ENCODE results near the gene SLC44A4. TPM values are rescaled to one million over a fixed set of nuclear protein-coding genes. Genes with fewer than 3 reads are reported as not detected.
"Not testable (repeated sequence)": the region's sequence is repeated elsewhere in the genome, so short reads cannot be mapped to it uniquely, and the experiment has no call there.

Gene SLC44A4
- total and polyA plus RNA-seq, 9 donors: 0.12 to 8.9 (median 0.25) TPM

GRCh38 chr6:31861150-31861549 lies 17.6 kb downstream of the SLC44A4 start:
- WGBS (ENCODE audit: insufficient coverage): 100% methylated on average over 1 of the region's 7 CpGs
- H3K36me3 ChIP-seq (ENCODE audit: control insufficient read depth, insufficient read depth, low read length): peaks cover 34% of the 10 kb centered on the region
- no peaks in the 10 kb centered on the region for H3K27me3 ChIP-seq (ENCODE audit: control insufficient read depth, insufficient read depth, low read length)
- no peak overlapping the region for H3K4me3 ChIP-seq (ENCODE audit: low read length)
- DNase-seq: no peak
- peaks cover 18% of the 10 kb centered on the region for H3K4me1 ChIP-seq (ENCODE audit: control insufficient read depth, insufficient read depth, low read length)
- H3K9me3 ChIP-seq (replicated peaks; ENCODE audit: control insufficient read depth, low read depth, low read length): no peaks in the 10 kb centered on the region
- H3K27ac ChIP-seq (ENCODE audit: low read length): no peak overlapping the region

GRCh38 chr6:31860349-31860748 lies 18.4 kb downstream of the SLC44A4 start:
- no peak for DNase-seq
- H3K36me3 ChIP-seq (ENCODE audit: control insufficient read depth, insufficient read depth, low read length): peaks cover 34% of the 10 kb centered on the region
- WGBS (ENCODE audit: insufficient coverage): 94% methylated on average over 5 of the region's 13 CpGs
- no peak overlapping the region for H3K27ac ChIP-seq (ENCODE audit: low read length)
- H3K4me3 ChIP-seq (ENCODE audit: low read length): no peak overlapping the region
- no peaks in the 10 kb centered on the region for H3K27me3 ChIP-seq (ENCODE audit: control insufficient read depth, insufficient read depth, low read length)
- peaks cover 18% of the 10 kb centered on the region for H3K4me1 ChIP-seq (ENCODE audit: control insufficient read depth, insufficient read depth, low read length)
- no peaks in the 10 kb centered on the region for H3K9me3 ChIP-seq (replicated peaks; ENCODE audit: control insufficient read depth, low read depth, low read length)

GRCh38 chr6:31859923-31860322 lies 18.9 kb downstream of the SLC44A4 start:
- 89% methylated on average over 11 of the region's 11 CpGs for WGBS (ENCODE audit: insufficient coverage)
- DNase-seq: no peak
- H3K4me3 ChIP-seq (ENCODE audit: low read length): no peak overlapping the region
- H3K36me3 ChIP-seq (ENCODE audit: control insufficient read depth, insufficient read depth, low read length): peaks cover 34% of the 10 kb centered on the region
- no peaks in the 10 kb centered on the region for H3K9me3 ChIP-seq (replicated peaks; ENCODE audit: control insufficient read depth, low read depth, low read length)
- no peak overlapping the region for H3K27ac ChIP-seq (ENCODE audit: low read length)
- H3K4me1 ChIP-seq (ENCODE audit: control insufficient read depth, insufficient read depth, low read length): peaks cover 18% of the 10 kb centered on the region
- H3K27me3 ChIP-seq (ENCODE audit: control insufficient read depth, insufficient read depth, low read length): no peaks in the 10 kb centered on the region

GRCh38 chr6:31858707-31859106 lies 20.1 kb downstream of the SLC44A4 start:
- 100% methylated on average over 5 of the region's 8 CpGs for WGBS (ENCODE audit: insufficient coverage)
- Histone ChIP-seq H3K27ac (ENCODE audit: low read length) (no peak overlapping the region), H3K36me3 (ENCODE audit: control insufficient read depth, insufficient read depth, low read length) (peaks cover 34% of the 10 kb centered on the region), H3K27me3 (ENCODE audit: control insufficient read depth, insufficient read depth, low read length) (no peaks in the 10 kb centered on the region), H3K4me3 (ENCODE audit: low read length) (no peak overlapping the region), H3K9me3 (replicated peaks; ENCODE audit: control insufficient read depth, low read depth, low read length) (no peaks in the 10 kb centered on the region), H3K4me1 (ENCODE audit: control insufficient read depth, insufficient read depth, low read length) (peaks cover 12% of the 10 kb centered on the region)
- DNase-seq: no peak

- H3K27me3 ChIP-seq (ENCODE audit: control insufficient read depth, insufficient read depth, low read length); H3K27ac ChIP-seq (ENCODE audit: low read length); H3K4me3 ChIP-seq (ENCODE audit: low read length); DNase-seq; H3K4me1 ChIP-seq (ENCODE audit: control insufficient read depth, insufficient read depth, low read length); H3K9me3 ChIP-seq (replicated peaks; ENCODE audit: control insufficient read depth, low read depth, low read length): not testable (repeated sequence)
- peaks cover 34% of the 10 kb centered on the region for H3K36me3 ChIP-seq (ENCODE audit: control insufficient read depth, insufficient read depth, low read length)
- 78% methylated on average over 8 of the region's 8 CpGs for WGBS (ENCODE audit: insufficient coverage)
Measured at GRCh38 chr6:31857774-31858173, 21.0 kb downstream of the SLC44A4 start.

GRCh38 chr6:31851980-31852718 lies 26.6 kb downstream of the SLC44A4 start:
- not testable (repeated sequence) for H3K27me3 ChIP-seq (ENCODE audit: control insufficient read depth, insufficient read depth, low read length); H3K9me3 ChIP-seq (replicated peaks; ENCODE audit: control insufficient read depth, low read depth, low read length); H3K27ac ChIP-seq (ENCODE audit: low read length); H3K4me1 ChIP-seq (ENCODE audit: control insufficient read depth, insufficient read depth, low read length); DNase-seq; H3K4me3 ChIP-seq (ENCODE audit: low read length); H3K36me3 ChIP-seq (ENCODE audit: control insufficient read depth, insufficient read depth, low read length)
- WGBS (ENCODE audit: insufficient coverage): 81% methylated on average over 23 of the region's 35 CpGs

- no peak for DNase-seq
- Histone ChIP-seq H3K27ac (ENCODE audit: low read length) (no peak overlapping the region), H3K9me3 (replicated peaks; ENCODE audit: control insufficient read depth, low read depth, low read length) (no peaks in the 10 kb centered on the region), H3K4me3 (ENCODE audit: low read length) (no peak overlapping the region), H3K36me3 (ENCODE audit: control insufficient read depth, insufficient read depth, low read length) (no peaks in the 10 kb centered on the region), H3K4me1 (ENCODE audit: control insufficient read depth, insufficient read depth, low read length) (no peaks in the 10 kb centered on the region), H3K27me3 (ENCODE audit: control insufficient read depth, insufficient read depth, low read length) (no peaks in the 10 kb centered on the region)
- 78% methylated on average over 1 of the region's 2 CpGs for WGBS (ENCODE audit: insufficient coverage)
Measured at GRCh38 chr6:31851485-31851832, 27.3 kb downstream of the SLC44A4 start.

- Histone ChIP-seq H3K27ac (ENCODE audit: low read length) (no peak overlapping the region), H3K36me3 (ENCODE audit: control insufficient read depth, insufficient read depth, low read length) (no peaks in the 10 kb centered on the region), H3K4me3 (ENCODE audit: low read length) (no peak overlapping the region), H3K9me3 (replicated peaks; ENCODE audit: control insufficient read depth, low read depth, low read length) (no peaks in the 10 kb centered on the region), H3K27me3 (ENCODE audit: control insufficient read depth, insufficient read depth, low read length) (no peaks in the 10 kb centered on the region), H3K4me1 (ENCODE audit: control insufficient read depth, insufficient read depth, low read length) (no peaks in the 10 kb centered on the region)
- no peak for DNase-seq
- 90% methylated on average over 2 of the region's 2 CpGs for WGBS (ENCODE audit: insufficient coverage)
Measured at GRCh38 chr6:31850765-31851484, 27.9 kb downstream of the SLC44A4 start.

GRCh38 chr6:31847276-31847978 lies 31.4 kb downstream of the SLC44A4 start:
- Histone ChIP-seq H3K4me3 (ENCODE audit: low read length) (no peak overlapping the region), H3K9me3 (replicated peaks; ENCODE audit: control insufficient read depth, low read depth, low read length) (no peaks in the 10 kb centered on the region), H3K27ac (ENCODE audit: low read length) (no peak overlapping the region), H3K27me3 (ENCODE audit: control insufficient read depth, insufficient read depth, low read length) (no peaks in the 10 kb centered on the region), H3K36me3 (ENCODE audit: control insufficient read depth, insufficient read depth, low read length) (no peaks in the 10 kb centered on the region), H3K4me1 (ENCODE audit: control insufficient read depth, insufficient read depth, low read length) (no peaks in the 10 kb centered on the region)
- 54% methylated on average over 1 of the region's 2 CpGs for WGBS (ENCODE audit: insufficient coverage)
- no peak for DNase-seq

- Histone ChIP-seq H3K9me3 (replicated peaks; ENCODE audit: control insufficient read depth, low read depth, low read length) (no peaks in the 10 kb centered on the region), H3K27me3 (ENCODE audit: control insufficient read depth, insufficient read depth, low read length) (no peaks in the 10 kb centered on the region), H3K4me1 (ENCODE audit: control insufficient read depth, insufficient read depth, low read length) (no peaks in the 10 kb centered on the region), H3K4me3 (ENCODE audit: low read length) (no peak overlapping the region), H3K36me3 (ENCODE audit: control insufficient read depth, insufficient read depth, low read length) (peaks cover 17% of the 10 kb centered on the region), H3K27ac (ENCODE audit: low read length) (no peak overlapping the region)
- no peak for DNase-seq
- WGBS (ENCODE audit: insufficient coverage): 100% methylated on average over 2 of the region's 3 CpGs
Measured at GRCh38 chr6:31844507-31844906, 34.3 kb downstream of the SLC44A4 start.

Data from muscle of leg (tissue), 11 donors.